ENCODE measurements around the gene FAM117A.
A peak's percentile ranks its signal among the peaks of the same experiment; 100 is the strongest.
"Not testable (repeated sequence)": the region's sequence is repeated elsewhere in the genome, so short reads cannot be mapped to it uniquely, and the experiment has no call there.

FAM117A gene

GRCh38 chr17:49762151-49762941 is 1.6 kb downstream of the FAM117A start:
- no peak for DNase-seq (ENCODE audit: low read depth)

GRCh38 chr17:49760932-49761558 is 2.9 kb downstream of the FAM117A start:
- no peak for DNase-seq (ENCODE audit: low read depth)

GRCh38 chr17:49760296-49760695 is 3.6 kb downstream of the FAM117A start:
- DNase-seq (ENCODE audit: low read depth) = no peak

GRCh38 chr17:49759203-49759602 is 4.7 kb downstream of the FAM117A start:
- DNase-seq (ENCODE audit: low read depth) = no peak

- not testable (repeated sequence) for DNase-seq (ENCODE audit: low read depth)
These were observed 5.4 kb downstream of the FAM117A start for GRCh38 chr17:49758464-49759010.

GRCh38 chr17:49757151-49757777 is 6.7 kb downstream of the FAM117A start:
- no peak for DNase-seq (ENCODE audit: low read depth)

- no peak for DNase-seq (ENCODE audit: low read depth)
These were observed 7.4 kb downstream of the FAM117A start for GRCh38 chr17:49756323-49757150.

- DNase-seq (ENCODE audit: low read depth) = no peak
These were observed 8.2 kb downstream of the FAM117A start for GRCh38 chr17:49755663-49756283.

GRCh38 chr17:49753959-49754391 is 10.0 kb downstream of the FAM117A start:
- no peak for DNase-seq (ENCODE audit: low read depth)

GRCh38 chr17:49752508-49752907 is 11.4 kb downstream of the FAM117A start:
- DNase-seq (ENCODE audit: low read depth) = no peak

- DNase-seq (ENCODE audit: low read depth) = no peak
These were observed 14.2 kb downstream of the FAM117A start for GRCh38 chr17:49749730-49750129.

GRCh38 chr17:49748791-49749190 is 15.1 kb downstream of the FAM117A start:
- DNase-seq (ENCODE audit: low read depth) = peak; percentile 49

- no peak for DNase-seq (ENCODE audit: low read depth)
These were observed 15.7 kb downstream of the FAM117A start for GRCh38 chr17:49748223-49748622.

- DNase-seq (ENCODE audit: low read depth) = no peak
These were observed 16.3 kb downstream of the FAM117A start for GRCh38 chr17:49747632-49748031.

GRCh38 chr17:49746791-49747490 is 17.0 kb downstream of the FAM117A start:
- DNase-seq (ENCODE audit: low read depth) = no peak

GRCh38 chr17:49745175-49746139 is 18.5 kb downstream of the FAM117A start:
- DNase-seq (ENCODE audit: low read depth) = no peak

GRCh38 chr17:49742166-49742638 is 21.7 kb downstream of the FAM117A start:
- no peak for DNase-seq (ENCODE audit: low read depth)

- no peak for DNase-seq (ENCODE audit: low read depth)
These were observed 22.2 kb downstream of the FAM117A start for GRCh38 chr17:49741692-49742076.

GRCh38 chr17:49741009-49741691 is 22.8 kb downstream of the FAM117A start:
- no peak for DNase-seq (ENCODE audit: low read depth)

All from activated gamma-delta T cell treated with anti-CD3 and anti-CD28 coated beads, Interleukin-2, amount 50 U/mL, for 16 hours (primary cell).